D341Med (cell line): Measurements from ENCODE around the gene CYP4F12.
"Not testable (repeated sequence)": the region's sequence is repeated elsewhere in the genome, so short reads cannot be mapped to it uniquely, and the experiment has no call there.

Source experiments
- DNase-seq: peaks from one replicate; pipeline ENCODE4 v3.0.0; 2012; ENCODE audit warnings: low spot score

The CYP4F12 gene

DNA sequence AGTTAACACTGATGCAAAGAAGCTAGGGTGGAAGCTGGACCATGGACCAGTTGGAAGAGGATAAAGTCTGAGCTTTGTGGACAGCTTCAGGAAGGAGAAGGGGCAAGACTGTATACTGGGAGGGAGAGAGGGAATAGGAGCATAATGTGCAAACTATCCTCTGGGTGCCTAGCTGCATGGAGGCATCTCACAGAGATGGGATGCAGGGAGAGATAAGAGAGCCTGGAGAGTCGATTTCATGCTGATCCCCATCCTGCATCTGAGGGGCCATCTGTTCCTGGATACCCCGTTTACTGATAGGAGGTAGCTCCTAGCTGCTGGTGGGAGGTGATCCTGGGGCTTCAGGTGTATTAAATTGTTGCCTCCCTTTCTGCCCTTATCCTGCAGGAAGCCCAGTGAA lies 23.4 kb upstream of the CYP4F12 start:
- DNase-seq, result no peak

DNA sequence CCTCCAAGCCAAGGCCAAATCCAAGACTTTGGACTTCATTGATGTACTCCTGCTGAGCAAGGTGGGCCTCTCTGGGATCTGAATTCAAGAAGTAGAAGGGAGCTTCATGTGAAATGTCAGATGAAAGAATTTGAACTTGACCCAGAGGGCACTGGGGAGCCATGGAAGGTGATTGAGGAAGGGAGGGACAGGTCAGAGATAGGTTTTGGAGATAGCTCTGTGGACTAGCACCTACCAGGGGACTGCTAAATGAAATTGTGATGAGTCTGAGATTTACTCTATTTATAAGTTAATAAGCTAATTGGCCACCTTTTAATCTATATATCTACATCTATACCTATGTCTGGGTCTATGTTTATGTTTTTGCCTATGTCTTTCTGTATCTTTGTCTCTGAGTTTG lies 22.8 kb upstream of the CYP4F12 start:
- not testable (repeated sequence) for DNase-seq

DNA sequence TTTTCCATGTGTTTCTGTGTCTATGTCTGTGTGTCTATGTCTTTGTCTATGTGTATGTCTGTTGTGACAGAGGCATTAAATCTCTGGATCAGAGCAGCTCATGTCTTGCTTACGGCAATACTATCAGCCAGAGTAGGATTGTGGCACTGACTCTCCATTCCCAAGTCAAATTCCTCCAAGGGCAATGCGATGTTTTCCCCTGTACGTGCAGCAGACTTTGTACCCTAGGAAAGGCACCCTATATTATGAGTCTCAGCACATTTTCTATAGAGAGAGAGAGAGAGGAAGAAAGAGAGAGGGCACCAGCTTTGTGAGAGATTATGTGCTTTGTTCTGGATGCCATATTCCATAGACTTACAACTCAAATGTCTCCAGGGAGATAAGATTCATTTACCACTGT lies 21.1 kb upstream of the CYP4F12 start:
- DNase-seq, result no peak

DNA sequence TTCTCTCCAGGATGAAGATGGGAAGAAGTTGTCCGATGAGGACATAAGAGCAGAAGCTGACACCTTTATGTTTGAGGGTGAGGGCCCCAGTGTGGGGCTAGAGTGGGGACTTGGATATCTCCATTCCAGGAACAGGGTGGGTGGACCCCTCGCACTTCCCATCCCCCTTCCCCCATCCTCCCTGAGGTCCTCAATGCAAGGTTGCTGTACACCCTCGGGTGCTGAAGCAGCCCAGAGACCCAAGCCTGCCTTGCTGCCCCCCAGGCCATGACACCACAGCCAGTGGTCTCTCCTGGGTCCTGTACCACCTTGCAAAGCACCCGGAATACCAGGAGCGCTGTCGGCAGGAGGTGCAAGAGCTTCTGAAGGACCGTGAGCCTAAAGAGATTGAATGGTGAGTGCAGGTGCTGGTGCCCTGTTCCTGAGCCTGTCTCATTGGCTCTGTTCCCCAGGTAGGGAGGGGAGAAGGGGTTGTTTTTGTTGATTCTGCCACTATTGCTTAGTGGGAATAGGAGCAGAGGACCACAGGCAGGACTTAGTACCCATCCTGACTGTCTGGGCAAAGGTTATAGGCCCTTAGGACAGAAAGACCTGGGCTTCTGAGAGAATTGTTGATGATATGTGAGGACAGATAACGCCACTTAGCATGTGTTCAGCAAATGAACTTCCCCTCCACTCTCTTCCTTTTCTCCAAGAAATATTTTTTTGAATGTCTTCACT lies 20.2 kb upstream of the CYP4F12 start:
- DNase-seq, result no peak

DNA sequence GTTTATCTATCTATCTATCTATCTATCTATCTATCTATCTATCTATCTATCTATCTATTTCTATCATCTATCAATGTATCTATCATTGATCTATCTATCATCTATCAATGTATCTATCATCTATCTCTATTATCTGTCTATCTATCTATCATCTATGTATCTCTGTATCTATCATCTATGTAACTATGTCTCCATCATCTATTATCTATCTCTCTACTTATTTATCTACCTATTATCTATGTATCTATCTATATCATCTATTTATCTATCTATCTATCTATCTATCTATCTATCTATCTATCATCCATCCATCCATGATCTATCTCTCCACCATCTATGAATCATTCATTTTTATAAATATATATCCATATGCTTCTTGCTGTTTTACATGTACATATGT lies 16.4 kb upstream of the CYP4F12 start:
- DNase-seq, result no peak

DNA sequence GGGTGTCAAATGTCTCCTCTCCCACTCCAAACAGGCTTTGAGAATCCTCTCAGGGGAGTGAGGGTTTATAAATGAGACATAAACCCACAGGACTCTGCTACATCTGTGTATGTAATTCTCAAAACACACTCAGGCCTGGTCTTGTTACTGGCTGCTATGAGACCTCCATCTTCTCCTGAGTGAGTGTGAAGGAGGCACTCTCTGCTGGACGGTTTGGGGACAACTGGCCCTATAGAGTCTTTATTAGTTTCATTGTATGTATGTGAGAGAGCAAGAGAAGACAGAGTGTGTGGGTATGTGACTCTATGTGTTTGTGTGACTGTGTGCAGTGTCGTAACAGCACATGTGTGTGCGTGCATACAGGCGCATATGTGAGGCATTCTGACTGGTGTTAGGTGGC lies 9.6 kb upstream of the CYP4F12 start:
- DNase-seq, result no peak

DNA sequence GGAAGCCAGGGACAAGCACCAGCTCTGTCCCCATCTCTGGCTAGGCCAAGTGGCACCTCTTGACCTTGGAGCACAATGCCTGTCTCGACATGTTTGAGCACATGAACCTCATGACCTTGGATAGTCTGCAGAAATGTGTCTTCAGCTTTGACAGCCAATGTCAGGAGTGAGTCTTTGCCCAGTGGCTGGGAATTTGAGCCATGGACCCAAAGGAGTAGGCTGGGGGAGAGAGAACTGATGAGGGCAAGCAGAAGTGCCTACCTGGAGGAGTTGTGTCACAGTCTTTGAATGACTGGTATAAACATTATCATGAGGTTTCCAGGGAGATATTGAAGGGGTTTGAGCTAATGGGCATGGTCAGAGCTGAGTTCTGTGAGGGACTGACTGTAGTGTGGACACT lies 6.7 kb upstream of the CYP4F12 start:
- DNase-seq, result no peak

DNA sequence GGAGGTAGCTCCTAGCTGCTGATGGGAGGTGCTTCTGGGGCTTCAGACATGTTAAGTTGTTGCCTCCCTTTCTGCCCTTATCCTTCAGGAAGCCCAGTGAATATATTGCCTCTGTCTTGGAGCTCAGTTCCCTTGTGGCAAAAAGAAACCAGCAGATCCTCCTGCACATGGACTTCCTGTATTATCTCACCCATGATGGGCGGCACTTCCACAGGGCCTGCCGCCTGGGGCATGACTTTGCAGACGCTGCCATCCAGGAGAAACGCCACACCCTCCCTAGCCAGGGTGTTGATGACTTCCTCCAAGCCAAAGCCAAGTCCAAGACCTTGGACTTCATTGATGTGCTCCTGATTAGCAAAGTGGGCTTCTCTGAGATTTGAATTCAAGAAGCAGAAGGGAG lies 6.0 kb upstream of the CYP4F12 start:
- no peak for DNase-seq

DNA sequence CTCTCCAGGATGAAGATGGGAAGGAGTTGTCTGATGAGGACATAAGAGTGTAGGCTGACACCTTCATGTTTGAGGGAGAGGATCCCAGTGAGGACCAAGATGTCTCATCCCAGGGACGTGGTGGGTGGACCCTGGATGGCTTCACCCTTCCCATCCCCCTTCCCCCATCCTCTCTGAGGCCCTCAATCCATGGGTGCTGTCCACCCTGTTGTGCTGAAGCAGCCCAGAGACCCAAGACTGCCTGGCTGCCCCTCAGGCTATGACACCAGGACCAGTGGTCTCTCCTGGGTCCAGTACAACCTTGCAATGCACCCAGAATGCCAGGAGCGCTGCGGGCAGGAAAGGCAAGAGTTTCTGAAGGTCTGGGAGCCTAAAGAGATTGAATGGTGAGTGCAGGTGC lies 3.4 kb upstream of the CYP4F12 start:
- no peak for DNase-seq

DNA sequence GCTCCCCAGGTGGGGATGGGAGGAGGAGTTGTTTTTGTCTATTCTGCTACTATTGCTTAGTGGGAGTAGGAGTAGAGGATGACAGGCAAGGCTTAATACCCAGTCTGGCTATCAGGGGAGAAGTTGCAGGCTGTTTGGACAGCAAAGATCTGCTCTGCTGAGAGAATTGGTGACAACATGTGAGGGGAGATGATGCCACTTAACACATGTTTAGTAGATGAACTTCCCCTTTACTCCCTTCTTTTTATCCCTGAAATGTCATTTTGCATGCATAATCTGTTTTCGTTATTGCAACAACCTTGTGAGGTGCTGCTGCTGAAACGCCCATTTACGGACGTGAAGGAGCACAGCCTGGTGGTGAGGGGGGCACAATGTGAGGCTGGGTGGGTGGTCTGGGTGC lies 3.0 kb upstream of the CYP4F12 start:
- DNase-seq, result no peak

DNA sequence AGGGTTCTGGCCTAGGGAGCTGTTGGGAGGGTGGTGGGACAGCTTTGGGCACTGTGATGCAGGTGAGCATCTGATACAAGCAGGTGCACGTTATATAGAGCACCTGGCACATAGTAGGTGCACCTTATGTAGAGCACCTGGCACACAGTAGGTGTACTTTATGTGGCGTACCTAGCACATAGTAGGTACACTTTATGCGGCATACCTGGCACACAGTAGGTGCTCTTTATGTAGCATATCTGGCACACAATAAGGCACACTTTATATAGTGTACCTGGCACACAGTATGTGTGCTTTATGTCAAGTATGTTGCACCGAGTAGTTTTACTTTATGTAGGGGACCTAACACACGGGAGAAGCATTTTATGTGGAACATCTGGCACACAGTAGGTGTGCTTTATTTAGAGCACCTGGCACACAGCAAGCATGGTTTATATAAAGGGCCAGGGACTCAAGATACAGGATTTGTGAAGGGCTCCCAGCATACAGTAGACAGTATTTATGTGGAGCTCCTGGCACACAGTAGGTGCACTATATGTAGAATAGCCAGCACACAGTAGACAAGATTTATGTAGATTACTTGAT lies 1.6 kb upstream of the CYP4F12 start:
- no peak for DNase-seq

DNA sequence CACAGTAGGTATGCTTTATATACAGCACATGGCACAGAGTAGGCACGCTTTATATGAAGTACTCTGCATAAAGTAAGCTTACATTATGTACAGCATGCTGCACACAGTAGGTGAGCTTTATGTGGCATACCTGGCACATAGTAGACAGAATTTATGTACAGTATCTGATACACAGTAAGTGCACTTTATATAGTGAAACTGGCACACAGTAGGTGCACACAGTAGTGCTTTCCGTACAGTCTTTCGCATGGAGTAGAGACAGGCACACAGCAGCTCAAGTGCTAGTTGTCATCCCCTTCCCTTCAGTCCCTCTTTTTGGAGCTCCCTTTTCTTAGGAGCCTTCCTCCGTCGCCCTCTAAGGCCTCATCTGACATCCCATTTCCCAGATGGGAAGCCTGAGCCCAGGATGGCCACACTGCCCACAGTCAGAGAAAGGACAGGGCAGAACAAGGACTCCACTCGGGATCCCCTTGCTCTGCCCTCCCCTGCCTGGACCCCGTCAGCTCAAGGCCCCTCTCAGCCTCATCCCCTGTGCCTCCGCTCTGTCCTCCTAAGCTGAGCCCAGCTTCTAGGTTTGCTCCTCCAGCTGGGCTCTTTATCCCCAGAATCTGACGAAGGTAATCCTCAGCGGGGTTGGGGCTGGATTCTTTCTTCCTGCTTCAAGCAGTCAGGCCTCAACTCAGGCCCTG lies 852 bp upstream of the CYP4F12 start:
- DNase-seq, result no peak

DNA sequence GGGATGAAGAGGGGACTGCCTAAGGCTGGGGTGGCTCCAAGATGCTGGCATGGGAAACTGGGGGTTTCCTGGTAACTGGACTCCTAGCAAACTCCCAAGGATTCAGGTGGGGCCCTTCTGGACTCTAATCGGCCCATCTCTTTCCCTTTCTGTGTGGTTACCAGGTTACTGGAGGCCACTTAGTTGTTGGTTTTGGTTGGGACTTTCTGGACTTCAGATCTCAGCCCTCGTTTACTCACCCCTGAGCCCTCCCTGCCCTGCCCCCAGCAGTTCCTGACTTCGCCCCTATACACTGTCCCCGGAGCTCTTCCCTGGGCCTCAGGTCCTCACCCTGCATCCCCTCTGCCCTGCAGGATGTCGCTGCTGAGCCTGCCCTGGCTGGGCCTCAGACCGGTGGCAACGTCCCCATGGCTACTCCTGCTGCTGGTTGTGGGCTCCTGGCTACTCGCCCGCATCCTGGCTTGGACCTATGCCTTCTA lies 328 bp downstream of the CYP4F12 start:
- DNase-seq, result no peak

DNA sequence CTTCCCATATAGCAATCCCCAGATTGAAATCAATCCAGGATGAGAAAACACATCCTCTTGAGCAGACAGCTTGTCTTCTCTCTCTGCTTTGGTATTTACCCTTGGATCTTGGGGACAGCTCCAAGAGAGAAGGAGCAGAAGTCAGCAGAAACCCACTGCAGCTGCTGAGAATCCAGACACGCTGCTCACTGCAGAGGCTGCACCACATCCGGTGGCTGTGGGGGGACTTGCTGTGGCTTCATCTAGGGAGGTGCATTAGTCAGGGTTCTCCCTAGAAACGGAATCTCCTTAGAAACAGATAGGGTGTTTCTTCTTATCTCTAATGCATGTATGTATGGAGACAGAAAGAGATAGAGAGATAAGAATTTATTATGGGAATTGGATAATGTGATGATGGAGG lies 2.7 kb downstream of the CYP4F12 start:
- no peak for DNase-seq

DNA sequence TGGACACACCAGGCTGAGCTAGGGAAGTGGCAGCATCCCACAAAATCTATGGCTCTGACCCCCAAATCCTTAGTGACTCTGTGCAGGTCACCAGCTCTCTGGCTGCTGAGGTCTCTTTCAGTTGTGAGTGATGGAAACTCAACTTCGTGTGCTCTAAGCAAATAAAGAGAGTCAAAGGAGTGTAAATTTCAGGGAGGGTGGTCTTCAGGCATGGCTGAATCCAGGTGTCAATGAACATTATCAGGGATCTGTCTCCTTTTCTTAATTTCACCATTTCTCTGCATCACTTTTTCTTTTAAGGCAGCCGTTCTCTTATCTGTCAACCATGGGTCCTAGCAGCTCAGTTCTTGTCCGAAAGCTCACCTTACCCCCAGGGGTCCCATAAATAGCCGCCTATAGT lies 6.2 kb downstream of the CYP4F12 start:
- DNase-seq, result no peak

DNA sequence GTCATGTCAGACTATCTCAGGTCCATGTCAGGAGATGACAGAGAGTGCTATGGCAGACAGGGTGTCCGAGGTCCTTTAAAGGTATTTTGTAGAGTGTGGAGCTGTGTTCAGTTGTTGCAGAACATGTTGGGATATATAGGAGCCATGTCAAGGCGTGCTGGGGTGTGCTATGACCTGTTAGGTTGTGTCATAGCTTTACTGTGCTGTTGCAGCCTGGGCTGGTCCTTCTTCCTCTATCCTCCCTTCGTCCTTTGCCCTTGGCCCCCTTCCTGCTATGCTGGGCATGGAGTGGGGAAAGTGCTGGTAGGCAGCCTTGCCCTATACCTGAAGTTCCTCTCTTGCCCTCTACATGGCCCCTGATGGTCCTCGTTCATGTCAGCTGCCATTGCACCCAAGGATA lies 7.0 kb downstream of the CYP4F12 start:
- not testable (repeated sequence) for DNase-seq

DNA sequence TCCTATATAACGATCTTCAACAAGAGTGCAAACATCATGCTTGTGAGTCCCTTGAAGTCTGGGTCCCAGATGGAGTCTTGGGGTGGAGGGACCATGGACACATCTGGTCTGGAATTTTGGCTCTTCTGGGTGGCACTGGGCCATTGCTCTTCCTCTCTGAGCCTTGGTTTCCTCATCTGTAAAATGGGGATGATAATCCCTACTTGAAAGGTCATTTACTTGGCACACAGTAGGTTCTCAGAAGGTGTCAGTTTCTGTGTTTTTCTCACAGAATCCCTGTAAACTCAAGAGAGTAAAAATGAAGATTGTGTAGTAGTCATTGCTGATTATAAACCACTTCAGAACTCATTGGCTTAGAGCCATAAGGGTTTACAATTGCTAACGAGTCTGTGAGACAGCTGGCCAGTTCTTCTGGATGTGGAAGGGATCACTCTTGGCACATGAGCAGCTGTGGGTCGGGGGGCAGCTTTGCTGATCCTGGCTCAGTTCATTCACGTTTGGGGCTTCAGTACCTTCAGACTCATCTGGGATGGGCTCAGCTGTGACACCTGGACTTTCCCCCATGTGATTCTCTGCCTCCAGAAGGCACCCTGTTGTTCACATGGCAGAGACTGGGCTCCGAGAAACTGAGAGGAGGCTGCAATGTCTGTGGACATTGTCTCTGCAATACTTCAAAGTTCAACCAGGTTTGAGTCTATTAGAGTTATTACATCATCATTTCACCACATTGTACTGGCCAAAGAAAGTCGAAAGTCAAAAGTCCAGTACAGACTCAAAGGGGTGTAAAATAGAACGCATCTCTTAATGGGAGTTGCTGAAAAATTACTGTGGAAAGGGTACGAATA lies 7.8 kb downstream of the CYP4F12 start:
- DNase-seq, result no peak

DNA sequence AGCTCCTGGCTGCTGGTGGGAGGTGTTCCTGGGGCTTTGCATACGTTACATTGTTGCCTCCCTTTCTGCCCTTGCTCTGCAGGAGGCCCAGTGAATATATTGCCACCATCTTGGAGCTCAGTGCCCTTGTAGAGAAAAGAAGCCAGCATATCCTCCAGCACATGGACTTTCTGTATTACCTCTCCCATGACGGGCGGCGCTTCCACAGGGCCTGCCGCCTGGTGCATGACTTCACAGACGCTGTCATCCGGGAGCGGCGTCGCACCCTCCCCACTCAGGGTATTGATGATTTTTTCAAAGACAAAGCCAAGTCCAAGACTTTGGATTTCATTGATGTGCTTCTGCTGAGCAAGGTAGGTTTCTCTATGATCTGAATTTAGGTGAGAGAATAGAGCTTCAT lies 10.5 kb downstream of the CYP4F12 start:
- no peak for DNase-seq

DNA sequence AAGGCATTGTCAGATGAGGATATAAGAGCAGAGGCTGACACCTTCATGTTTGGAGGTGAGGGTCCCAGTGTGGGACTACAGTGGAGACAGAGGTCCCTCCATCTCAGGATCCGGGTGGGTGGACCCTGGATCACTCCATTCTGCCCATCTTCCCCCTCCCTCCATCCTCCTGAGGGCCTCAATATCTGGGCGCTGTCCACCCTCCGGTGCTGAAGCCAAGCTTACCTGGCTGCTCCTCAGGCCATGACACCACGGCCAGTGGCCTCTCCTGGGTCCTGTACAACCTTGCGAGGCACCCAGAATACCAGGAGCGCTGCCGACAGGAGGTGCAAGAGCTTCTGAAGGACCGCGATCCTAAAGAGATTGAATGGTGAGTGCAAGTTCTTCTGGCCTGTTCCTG lies 11.9 kb downstream of the CYP4F12 start:
- no peak for DNase-seq

DNA sequence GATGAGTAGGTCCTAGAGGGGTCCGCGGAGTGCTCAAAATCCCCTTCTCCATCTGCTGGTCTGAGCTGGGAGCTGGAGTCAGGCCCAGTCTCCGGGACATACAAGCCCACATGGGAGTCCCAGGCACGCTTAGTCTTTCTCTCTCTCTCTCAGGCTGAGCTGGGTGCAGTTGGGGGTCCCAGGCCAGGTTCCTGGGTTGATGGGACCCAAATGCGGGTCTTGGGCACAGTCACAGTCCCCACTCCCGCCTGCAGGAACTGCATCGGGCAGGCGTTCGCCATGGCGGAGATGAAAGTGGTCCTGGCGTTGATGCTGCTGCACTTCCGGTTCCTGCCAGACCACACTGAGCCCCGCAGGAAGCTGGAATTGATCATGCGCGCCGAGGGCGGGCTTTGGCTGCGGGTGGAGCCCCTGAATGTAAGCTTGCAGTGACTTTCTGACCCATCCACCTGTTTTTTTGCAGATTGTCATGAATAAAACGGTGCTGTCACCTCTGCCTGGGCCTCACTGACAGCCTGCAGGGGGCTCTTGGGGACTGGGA lies 23.8 kb downstream of the CYP4F12 start:
- DNase-seq, result no peak

DNA sequence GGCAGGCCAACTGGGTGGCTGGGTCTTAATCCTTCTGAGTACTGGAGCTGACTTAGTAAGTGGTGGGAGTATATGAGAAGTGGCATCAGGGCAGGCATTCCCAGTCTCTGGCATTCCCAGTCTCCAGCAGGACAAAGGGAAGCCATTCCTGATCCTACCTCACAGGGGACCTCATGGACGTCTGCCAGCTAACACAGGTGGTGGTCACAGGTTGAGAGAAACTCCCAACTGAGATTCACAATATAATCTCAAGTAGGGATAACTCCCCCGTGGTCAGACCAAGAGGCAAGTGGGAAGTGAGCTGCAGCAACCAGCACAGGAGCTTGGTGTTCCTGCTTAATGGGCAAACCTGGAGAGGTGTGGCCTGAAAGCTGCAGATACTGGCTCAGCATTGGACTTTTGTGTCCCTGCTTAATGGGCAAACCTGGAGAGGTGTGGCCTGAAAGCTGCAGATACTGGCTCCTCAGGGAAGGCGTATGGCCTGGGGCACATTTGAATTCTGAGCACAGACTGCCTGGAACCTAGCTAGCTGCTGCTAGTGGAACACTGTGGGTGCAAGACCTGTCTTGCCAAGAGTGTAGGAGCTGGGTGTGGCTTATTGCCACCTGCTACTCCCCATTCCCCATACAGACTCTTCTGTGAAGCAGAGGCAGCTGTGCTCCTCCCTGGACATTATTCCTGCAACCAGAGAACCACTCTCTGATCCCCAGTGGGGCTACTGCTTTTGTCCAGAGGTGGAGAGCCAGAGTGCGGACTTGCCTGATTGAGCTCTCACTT lies 29.1 kb downstream of the CYP4F12 start:
- DNase-seq, result no peak

DNA sequence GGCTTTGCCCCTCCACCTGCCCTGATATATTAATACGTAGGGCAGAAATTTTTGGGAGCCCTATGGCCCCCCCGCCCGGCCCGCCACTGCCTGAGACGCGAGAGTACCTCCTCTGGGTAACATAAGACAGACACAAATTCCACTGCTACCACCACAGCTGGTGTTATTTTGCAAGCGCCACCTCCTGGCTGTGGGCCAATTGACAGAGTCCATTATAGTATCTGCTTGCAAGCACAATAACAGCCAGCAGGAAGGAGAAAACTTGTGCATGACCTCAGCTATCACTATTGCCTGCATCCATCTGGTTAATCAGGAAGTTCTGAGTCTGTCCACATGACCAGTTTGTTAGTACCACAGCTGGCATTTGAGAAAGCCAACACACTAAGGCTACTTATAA lies 29.6 kb downstream of the CYP4F12 start:
- DNase-seq, result no peak
